Peyer's patch (tissue), 4 donors: ENCODE measurements around the gene PVALEF.

Experiments used
- CTCF ChIP-seq, 6 experiments: fragments of 450-650 bp in 4 of 6; fragments of 200-600 bp in 2 of 6; sonication (generic) in 1 of 6; IDR thresholded peaks; one replicate each; pipeline ENCODE4 v1.5.1; 2017 to 2019; ENCODE audit warnings: antibody characterized with exemption in 6 of 6, mild to moderate bottlenecking in 3 of 6, moderate library complexity in 1 of 6
- POLR2A ChIP-seq, 2 donors: fragments of 450-650 bp; IDR thresholded peaks; one replicate each; pipeline ENCODE4 v1.5.1; 2017; ENCODE audit warnings: antibody characterized with exemption in 2 of 2, mild to moderate bottlenecking in 2 of 2, moderate library complexity in 2 of 2

GRCh38 chr17:81136366-81136765 lies 28.9 kb upstream of the PVALEF start:
- TF ChIP-seq CTCF (IDR thresholded peaks at IDR 0.05) (no peak), POLR2A (IDR thresholded peaks at IDR 0.05) (no peak)
